ENCODE results near the gene CDH13.

DNA sequence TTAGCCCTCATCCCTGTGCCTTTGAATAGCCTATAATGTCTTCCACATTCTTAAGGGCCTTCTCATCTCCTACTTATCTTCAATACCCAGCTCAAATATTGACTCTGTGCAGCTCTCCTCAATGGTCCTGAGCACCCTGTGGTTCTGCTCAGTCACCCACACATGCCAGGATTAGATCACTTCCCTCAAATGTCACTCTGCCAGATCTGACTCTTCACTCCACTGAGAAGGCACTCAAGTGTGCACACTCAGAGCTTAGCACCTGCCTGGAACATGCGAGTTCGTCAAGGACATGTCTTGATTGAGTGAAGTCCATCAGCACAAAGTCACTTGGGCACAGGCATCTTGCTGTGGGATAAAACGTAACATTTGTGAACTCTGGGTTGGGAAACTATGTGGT is 404.8 kb downstream of the CDH13 start:
- TF ChIP-seq, protein P1, sequence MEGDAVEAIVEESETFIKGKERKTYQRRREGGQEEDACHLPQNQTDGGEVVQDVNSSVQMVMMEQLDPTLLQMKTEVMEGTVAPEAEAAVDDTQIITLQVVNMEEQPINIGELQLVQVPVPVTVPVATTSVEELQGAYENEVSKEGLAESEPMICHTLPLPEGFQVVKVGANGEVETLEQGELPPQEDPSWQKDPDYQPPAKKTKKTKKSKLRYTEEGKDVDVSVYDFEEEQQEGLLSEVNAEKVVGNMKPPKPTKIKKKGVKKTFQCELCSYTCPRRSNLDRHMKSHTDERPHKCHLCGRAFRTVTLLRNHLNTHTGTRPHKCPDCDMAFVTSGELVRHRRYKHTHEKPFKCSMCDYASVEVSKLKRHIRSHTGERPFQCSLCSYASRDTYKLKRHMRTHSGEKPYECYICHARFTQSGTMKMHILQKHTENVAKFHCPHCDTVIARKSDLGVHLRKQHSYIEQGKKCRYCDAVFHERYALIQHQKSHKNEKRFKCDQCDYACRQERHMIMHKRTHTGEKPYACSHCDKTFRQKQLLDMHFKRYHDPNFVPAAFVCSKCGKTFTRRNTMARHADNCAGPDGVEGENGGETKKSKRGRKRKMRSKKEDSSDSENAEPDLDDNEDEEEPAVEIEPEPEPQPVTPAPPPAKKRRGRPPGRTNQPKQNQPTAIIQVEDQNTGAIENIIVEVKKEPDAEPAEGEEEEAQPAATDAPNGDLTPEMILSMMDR (IDR thresholded peaks at IDR 0.05), result no peak
- no peak for TF ChIP-seq POLR2A (IDR thresholded peaks at IDR 0.05)

Measured in thyroid gland (tissue), 4 donors.